HG02884 (cell line): ENCODE measurements around the gene TMEM245.

ENCODE experiments used
- ATAC-seq: cut with Tn5 transposase; IDR thresholded peaks from one replicate; pipeline ENCODE4 v1.9.1; 2021; ENCODE audit warnings: mild to moderate bottlenecking, moderate library complexity; ENCODE audit not compliant: unreplicated experiment

Gene TMEM245

DNA sequence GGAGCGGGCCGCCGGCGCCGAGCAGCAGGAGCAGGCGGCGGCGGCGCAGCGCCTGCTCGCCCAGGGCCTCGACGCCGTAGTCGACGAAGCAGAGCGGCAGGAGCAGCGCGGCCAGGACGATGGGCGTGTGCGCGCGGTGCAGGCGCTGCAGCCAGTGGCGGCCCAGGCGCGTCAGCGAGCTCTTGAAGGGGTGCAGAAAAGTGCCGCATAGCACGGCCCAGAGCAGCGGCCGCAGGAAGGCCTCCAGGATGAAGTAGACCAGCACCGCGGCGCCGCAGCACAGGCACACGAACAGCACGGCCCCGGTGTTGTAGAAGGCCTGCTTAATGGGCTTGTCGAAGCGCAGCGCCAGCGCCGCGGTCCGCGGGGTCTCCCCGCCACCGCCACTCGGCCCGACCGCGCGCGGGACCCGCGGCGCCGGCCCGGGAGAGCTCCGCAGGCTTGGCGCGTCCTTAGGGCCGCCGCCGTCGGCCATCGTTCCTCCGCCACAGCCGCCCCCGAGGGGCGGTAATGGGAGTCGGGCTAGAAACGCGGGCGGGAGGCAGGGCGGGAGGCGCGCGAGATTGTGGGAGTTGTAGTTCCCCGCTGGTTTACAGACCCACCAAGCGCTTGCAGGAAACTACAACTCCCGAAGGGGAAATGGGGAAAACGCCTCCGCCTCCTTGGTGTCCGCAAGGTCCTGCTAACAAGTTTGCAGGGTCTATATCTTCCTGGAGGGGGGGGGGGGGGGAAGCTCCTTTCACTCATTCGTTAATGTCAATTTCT, at the start of gene TMEM245:
Gene TMEM245 (minus strand): TSS at position 509 of the 765 bp plus-strand sequence. CDS start 34 bp downstream, at position 475.
- peak; percentile 85 for ATAC-seq

DNA sequence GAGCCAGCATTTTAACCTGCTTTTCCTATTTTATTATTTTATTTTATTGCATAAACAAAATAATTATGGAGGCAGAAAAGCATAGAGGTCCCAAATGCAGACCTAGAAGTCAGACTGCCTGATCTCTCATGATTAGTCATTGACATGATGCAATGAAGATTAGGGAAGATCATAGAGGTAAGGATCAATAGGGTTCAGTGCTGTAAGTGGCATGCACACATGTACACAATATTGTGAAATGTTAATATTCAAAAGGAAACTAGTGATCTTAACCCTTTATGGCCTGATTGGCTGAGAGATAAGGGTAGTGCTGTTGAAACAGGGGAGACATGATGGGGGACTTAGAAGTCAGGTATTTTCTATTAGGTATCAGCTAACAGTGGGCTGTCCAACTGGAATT, 48.4 kb upstream of the TMEM245 start:
- no peak for ATAC-seq

DNA sequence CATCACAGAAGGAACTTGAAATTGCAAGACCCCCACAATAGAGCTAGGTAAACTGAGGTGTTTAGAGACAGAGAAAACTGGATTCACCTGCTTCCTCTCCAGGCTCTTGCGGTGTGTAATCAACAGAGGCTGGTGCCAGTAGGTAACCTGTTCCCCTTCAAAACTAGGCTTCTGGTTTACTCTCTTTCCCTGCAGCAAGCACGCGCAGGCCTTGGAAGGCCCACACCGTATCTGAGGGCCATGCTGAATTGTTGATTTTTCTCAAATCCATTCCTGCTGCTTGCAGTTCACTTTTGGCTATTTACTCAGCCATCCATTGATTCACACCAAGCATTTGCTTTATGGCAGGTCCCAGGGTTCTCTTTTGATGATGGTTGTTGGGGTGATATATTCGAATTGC, 48.0 kb upstream of the TMEM245 start:
- no peak for ATAC-seq

DNA sequence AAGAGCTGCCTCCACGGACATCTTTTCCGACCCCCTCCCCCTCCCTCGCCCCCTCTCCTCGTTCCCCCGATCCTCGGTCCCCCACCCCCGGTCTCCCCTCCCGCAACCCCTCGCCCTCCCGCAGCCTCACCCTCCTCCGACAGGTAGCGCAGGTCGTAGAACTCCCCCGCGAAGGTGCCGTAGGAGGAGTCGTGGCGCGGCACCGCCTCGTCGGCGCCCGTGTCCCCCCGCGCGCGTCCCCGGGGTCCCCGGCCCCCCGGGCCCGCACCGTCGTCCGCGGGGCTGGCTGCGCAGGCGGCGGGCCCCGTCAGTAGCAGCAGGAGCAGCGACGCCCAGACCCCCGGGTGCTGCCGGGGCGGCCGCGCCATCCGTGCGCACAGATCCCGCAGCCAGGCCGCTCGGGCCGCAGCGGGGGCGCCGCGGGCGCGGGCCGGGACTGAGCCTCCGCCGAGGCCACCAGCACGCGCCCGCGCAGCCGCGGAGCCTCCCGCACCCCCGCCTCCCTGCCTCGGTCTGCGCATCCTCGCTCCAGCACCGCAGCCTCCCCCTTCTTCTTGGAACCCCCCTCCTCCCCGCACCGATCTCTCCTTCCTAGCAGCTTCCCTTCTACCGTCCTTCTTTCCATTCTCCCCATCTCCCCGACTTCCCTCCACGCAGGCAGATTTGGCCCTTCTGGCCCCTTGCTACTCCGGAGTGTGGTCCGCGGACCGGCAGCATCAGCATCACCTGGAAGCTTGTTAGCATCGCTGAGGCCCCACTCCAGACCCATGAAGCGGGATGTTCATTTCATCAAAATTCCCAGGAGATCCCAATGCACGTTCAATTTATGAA, 47.2 kb upstream of the TMEM245 start, which contains the start of gene FRRS1L:
Gene FRRS1L (minus strand): TSS at position 479 of the 831 bp plus-strand sequence. CDS start 111 bp downstream, at position 368.
- ATAC-seq = no peak

DNA sequence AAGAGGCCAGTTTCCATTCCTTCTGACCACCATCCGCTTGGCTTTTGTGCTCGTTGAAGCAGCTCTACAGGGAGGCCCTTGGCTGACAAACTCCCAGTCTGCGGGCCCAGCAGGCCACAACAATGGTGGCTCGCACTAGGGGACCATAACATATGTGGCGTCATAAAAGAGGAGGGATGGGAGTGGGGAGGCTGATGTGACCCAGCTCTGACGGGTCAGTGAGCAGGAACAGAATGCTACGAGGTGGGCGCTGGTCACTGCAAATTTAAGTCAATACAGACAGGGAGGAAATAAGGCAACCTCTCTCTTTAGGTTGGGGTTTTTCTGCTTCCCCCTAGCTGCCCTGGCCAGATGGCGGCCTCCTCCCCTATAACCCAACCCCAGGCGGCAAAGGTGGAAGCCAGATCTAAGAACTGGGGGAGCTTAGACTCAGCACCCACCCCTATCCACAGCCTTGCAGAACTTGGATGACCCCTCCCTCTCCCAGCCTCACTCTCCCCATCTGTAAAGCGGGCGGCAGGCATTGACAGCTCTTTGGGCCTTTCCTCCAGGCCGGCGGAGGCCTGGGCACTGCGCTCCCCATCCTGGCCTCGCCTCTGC, 46.5 kb upstream of the TMEM245 start:
- ATAC-seq = no peak

DNA sequence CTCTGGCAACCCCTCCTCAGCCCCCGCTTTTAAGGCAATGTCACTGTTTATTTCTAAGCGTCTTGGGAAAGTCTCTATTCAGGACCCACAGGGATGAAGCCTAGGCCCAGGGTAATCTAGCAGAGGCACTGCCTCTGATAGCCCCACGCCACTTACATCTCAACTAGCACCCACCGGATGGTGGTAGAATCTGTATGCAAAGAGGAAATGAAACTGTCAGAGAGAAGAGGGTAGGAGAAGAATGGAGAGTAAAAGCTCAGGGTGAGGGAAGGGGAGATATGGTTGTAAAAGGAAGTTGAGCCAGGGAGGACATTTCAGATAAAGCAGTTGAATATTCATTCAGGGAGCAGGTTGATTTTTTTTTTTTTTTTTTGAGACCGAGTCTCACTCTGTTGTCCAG, 44.3 kb upstream of the TMEM245 start:
- ATAC-seq = no peak

DNA sequence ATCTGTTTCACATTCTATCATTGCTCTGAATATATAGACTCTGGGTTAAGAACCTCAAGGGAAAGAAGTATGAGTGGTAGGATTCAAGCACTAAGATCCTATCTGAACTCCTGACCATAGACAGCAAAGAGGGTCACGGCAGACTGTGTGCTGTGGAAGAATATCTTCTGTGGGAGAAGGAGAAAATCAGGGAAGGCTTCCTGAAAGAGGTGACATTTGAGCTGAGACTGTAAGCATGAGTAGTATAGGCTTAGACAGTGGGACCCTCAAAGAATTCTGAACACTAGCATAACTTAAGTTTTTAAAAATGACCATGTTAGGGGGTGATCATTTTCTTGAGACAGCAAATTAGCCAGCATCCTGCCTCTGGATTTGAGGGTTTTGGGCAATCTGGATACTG, 43.4 kb upstream of the TMEM245 start:
- no peak for ATAC-seq

DNA sequence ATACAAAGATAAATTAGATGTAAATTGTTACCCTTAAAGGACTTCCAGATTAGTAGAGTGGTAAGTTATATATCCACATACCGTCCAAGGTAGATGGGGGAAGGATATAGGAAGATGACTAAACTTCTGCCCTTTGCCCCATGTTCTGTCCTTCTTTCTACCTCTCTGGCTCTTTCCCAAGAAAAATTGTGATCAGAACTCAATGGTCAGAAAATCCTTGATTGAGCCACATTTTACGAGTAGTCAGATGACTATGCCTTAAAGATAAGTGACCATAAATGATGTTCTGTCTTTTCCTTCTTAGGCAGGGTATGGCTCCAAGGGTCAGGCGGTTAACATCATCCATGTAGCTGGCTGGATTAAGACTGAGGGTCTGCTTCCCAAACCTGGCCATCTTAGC, 42.9 kb upstream of the TMEM245 start:
- ATAC-seq = no peak

DNA sequence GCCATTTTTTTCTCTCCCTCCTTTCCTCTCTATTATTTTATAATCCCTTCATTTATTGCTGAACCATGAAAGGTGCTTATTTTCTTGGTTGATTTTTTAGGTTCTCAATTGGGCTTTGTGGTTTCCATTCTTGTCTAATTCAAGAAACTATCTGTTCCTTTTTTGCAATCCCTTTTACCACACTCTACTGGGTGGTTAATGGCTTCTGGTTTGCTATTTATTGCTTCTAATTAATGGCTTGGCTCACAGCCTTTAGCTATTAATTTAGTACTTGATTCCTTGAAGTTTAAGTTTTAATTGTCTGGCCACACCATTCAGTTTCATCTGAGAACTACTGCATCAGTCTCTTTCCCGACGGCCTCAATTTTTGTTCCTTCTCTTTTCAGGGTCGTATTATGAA, 41.7 kb upstream of the TMEM245 start:
- ATAC-seq = no peak

DNA sequence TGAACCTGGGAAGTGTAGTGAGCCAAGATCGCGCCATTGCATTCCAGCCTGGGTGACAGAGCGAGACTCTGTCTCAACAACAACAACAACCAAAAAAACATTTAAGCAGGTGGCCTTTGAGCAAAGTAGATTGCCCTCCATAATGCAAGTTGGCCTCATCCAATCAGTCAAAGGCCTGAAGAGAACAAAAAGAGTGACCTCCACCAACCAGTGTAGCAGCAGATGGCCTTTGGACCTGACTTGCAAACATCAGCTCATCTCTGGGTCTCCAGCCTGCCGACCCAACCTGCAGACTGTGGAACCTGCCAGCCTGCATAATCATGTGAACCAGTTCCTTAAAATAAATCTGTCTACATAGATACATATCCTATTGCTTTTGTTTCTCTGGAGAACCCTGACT, 39.8 kb upstream of the TMEM245 start:
- no peak for ATAC-seq

DNA sequence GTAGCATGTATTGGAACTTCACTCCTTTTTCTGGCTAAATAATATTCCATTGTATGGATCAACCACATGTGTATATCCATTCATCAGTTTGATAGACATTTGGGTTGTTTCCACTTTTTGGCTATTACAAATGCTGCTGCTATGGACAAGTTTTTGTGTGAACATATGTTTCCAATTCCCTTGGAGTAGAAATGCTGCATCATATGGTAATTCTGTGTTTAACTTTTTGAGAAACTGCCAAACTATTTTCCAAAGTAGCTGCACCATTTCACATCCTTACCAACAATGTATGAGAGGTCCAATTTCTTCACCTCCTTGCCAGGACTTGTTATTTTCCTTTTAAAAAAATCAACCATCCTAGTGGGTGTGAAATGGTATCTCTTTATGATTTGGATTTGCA, 38.9 kb upstream of the TMEM245 start:
- no peak for ATAC-seq

DNA sequence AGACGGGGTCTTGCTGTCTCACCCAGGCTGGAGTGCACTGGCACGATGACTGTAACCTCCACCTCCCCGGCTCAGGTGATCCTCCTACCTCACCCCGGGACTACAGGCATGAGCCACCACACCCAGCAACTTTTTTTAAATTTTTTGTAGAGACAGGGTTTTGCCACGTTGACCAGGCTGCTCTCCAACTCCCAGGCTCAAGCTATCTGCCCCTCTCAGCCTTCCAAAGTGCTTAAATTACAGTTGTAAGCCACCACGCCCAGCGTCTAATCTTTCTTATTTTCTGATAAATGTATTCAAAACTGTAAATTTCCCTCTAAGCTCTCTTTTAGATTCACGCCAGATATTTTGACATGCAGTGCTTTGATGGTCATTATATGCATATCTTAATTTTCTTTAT, 37.0 kb upstream of the TMEM245 start:
- no peak for ATAC-seq

DNA sequence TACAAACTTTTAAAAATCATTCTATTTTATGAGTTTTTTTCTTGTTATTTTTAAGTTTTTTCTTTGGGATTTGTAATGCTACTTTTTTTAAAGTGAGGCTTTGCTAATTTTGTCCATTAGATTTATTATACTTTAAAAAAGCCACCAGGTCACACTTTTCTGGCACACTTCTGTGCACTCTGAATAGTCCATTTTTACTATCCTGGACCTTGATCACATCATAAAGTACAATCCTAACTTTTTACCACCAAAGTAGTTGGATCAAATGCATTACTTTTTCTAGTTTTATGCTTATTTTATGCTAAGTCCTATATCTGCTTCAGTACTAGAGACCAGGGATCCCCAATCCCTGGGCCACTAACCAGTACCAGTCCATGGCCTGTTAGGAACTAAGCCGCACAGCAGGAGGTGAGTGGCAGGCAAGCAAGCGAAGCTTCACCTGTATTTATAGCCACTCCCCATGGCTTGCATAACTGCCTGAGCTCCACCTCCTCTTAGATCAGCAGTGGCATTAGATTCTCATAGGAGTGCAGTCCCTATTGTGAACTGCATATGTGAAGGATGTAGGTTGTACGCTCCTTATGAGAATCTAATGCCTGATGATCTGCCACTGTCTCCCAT, 31.3 kb upstream of the TMEM245 start:
- ATAC-seq = no peak

DNA sequence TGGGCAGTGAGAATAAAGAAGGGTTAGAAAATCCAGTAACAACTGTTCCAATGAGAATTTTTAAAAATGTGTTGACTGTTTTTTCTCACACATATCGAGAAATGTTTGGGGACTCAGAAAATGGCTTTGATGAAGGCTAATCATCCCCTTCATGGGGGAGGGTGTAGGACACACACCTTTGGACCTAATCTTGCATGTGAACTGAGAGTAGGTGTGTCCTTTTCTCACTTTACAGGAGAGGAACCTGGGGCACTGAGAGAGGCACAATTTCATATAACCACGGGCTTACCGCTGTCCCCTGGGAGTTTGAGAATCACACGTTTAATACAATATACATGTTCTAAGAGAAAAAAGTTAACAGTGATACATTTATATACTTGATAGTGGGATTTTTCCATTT, 30.0 kb upstream of the TMEM245 start:
- no peak for ATAC-seq

DNA sequence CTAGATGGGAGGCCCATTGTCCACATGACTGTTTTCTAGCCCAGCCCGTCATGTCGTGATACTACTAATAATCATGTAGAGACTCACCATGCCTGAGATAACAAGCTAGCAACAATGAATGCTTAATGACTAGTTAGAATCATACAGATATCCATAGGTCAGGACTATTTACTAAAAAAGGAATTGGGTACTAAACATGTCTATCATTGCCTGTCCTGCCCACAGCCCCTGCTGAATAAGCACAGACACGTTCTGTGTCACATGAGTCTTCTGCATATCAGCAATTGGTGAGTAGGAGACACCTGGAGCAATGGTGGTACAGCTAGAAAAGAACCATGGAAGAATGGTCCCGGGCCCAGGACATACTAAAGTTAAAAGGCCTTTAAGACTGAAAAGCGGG, 29.3 kb upstream of the TMEM245 start:
- ATAC-seq = no peak

DNA sequence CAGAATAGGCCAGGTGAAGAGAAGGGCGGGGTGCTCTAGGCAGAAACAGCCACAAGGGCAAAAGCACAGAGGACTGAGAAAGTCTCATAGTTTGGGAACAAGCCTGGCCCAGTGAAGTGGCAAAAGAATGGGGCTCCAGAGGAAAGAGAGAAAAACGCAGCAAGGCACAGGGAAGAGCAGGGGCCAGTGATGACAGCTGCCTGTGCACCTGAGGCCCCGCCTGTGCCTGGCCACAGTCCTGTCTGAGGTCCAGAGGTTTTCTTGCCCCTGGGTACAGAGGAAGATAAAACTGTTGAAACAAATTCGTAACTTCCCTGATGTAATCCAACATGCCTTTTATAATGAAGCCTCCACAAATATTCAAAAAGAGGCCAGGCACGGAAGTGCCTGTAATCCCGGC, 25.3 kb upstream of the TMEM245 start:
- no peak for ATAC-seq

DNA sequence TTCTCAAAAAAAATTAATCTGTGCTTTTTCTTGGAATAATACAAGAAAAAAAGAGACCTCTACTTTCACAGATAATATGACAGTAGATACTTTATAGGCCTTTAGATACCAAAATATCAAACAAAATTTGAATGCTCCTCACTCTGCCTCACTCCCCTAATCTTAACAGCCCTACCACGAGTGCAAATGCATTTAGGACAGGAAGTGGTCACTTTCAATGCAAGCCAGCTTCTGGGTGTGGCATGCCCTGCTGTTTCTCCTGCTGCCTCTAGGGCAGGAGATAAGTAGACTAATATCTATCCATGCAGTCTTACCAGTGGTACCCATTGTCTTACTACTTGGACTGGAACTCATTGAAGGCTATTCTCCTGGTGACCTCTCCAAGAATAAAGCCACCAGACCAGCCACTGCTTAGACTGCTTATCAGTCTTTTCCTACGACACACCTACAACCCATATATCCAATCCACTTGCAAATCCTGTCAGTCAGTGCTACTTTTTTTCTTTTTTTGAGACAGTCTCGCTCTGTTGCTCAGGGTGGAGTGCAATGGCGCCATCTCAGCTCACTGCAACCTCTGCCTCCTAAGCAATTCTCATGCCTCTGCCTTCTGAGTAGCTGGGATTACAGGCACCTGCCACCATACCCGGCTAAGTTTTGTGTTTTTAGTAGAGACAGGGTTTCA, 24.3 kb upstream of the TMEM245 start:
- ATAC-seq = peak; percentile 97

DNA sequence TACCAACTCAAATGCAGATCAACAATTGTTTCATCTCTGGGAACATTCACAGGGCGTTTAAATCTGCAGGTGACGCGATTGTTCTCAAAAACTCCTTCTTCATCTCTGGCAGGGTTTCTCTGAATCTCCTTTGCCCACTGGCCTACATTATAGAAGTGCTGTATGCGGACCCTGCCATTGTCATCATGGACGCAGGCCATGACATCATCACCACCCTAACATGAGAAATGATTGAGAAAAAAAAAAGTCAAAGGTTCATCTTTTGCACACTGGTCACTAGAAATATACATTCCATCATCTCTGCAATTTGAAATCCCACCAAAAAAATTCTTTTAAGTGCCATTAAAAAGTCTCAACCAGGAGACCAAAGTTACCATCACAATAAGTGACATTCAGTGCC, 21.6 kb upstream of the TMEM245 start:
- ATAC-seq = no peak

DNA sequence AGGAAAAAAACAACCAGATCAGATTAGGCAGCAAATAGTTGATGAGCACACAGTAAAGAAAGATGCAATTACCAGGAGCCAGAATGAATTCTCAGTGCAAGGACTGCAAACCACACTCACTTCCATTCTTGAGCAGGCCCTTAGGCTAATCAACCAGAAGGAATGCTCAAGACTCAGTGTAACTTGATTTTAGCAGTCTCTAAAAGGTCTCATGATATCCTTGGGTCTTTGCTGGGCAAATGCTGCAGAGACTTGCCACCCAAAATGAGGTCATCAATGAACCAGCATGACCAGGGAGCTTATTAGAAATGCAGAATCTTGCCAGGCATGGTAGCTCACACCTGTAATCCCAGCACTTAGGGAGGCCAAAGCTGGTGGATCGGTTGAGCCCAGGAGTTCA, 20.1 kb upstream of the TMEM245 start:
- no peak for ATAC-seq

DNA sequence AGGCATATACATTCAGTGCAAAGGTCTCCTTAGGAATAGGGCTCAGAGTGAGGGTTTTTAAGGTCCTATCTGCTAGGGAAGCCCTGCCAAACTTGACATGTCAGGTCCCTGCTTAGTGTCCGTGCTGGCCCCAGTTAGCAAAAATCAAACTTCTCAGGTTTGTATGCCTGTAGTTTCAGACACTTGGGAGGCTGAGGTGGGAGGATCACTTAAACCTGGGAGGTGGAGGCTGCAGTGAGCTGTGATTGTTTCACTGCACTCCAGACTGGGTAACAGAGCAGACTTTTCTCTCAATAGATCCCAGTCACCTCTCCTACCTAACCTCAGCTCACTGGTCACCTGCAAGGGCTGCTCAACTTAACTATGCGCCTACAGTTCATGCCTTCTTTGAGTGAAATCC, 18.7 kb upstream of the TMEM245 start:
- no peak for ATAC-seq

DNA sequence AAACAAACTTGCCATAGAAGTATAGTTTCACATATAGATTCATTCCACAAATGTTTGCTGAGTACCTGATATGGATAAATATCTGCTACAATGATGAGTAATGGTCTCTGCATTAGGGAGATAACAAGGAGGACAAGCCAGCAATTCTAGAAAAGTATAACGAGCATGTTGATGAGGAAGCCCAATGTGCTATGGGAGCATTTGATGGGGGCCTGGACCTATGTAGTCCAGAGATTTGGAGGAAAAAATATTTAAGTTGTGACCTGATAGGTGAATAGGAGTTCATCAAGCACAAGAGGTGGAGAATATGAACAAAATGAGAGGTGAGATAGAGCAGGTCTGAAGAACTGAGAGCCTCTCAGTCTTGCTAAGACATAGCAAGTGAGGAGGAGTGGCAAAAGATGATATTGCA, 14.4 kb upstream of the TMEM245 start:
- ATAC-seq = no peak
